ENCODE results near the gene UCN2.
"Not testable (repeated sequence)": the region's sequence is repeated elsewhere in the genome, so short reads cannot be mapped to it uniquely, and the experiment has no call there.

Gene UCN2

DNA sequence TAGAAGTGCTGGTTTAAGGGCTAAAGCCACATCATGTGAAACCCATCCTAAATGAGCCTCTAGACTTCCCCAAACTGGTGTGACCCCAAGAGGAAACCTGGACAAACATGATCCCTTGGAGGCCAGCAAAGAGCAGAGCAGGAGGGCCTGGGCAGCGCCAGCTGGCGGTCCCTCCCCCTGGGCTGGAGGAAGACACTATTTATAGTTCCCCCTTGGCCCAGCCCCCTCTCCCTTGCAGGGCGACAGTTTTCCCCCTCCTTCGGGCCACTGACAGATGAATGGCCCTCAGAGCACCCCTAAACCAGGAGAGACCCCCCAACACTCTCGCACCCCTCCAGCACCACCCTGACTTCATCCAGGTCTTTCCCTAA, 2.9 kb downstream of the UCN2 start:
- peak; percentile 78 for DNase-seq

DNA sequence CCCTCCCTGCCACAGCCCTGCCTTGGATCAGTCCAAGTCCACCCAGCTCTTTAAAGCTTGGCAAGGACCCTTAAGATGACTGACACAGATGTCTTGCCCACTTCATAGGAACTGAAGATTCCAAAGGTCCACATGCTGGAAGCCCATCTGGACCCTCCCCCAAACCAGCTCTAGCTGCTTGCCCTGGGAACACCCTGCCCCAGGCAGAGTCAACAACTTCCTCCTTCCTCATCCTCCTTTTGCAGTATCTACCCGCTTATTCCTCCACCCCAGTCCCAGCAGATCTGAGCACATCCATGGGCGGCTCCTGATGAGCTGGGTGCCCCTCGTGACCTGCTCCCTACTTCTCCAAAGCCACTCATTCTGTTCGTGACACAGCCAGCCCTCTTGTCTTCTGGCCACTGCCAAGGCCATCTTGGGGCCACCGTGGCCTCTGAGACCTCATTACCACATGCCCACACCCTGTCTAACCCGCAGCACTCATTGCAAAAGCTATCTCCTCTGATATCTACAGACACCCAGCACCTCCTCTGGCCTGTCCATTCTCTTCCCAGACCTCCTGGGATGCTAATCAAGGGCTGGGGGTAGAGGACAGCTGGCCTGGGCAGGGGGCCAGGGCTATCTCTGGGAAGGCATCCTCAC, 5.0 kb downstream of the UCN2 start:
- DNase-seq: peak; percentile 84

DNA sequence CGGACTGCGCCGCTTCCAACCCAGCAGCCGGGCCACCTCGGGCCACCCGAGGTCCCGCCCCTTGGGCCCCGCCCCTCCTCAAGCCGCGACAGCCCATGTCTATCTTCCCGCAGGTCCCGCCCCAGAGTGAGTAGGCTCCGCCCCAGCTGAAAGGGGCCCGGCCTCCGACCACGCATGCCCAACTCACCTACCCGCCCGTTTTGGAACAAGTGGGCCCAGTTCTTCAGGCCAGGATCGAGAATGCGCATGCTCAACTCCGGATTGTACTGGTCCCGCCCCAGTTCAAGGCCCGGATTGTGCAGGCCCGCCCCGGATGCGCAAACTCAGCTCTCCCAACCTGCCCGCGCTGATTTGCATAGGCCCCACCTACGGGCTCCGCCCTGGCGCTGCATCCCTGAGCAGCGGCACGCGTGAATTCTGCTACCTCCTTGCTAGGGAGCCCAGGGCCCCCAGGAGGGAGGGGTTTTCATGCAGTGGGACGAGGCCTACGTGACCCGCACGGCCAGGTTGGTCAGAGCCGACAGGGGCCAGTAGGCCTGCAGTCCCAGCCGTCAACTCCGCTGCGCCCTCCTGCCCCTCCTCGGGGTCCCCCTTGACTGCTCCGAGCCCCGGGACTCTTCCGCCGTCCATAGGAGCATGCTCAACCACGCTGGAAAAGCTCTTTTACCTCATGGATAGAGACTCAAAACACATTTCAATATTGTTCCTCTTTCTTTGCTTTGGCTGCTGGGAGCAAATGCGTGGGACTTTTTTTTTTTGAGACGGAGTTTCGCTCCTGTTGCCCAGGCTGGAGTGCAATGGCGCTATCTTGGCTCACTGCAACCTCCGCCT, 6.6 kb downstream of the UCN2 start, which contains the start of gene PFKFB4:
PFKFB4 (minus strand) TSS at position 8 of the 831 bp plus-strand sequence. CDS start 26 bp downstream, outside the sequence.
- peak; percentile 99 for DNase-seq

DNA sequence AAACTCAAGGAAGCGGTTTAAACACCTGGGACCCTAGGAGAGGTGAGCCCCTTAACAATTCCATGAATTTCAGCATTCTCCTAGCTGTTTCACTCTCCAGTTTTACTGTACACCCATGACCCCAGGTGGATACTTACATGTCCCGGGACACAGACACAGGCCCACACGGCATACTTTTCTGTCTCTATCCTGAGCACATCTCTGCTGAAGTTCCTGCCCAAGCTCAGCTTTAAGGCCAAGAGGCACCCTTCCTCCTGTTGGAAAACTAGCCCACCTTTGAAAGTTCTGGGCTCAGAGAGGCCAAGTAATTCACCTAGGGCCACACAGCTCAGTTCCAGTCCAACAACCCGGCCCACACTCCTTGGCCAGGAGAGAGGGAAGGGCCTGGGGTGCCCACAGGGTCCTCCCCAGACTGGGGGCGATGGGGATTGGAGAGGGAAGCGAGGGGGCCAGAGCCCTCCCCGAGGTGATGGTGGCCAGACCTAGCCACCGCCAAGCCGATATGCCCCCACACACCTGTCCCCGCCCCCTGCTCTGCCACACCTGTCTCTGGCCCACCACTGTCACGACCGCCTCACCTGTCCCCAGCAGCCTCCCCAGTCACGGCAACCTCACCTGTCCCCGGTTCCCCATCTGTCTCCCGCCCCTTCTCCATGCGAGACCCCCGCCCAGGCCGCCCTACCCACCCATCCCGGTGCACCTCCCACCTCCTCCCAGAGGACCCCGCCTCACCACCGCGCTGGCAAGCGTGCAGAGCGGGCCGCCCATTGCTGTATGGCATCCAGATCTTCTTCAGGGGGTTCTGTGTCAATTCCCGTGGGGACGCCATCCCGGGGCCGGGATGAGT, 7.4 kb downstream of the UCN2 start:
- DNase-seq: no peak

GRCh38 chr3:48555231-48555948, 8.2 kb downstream of the UCN2 start:
- no peak for DNase-seq

DNA sequence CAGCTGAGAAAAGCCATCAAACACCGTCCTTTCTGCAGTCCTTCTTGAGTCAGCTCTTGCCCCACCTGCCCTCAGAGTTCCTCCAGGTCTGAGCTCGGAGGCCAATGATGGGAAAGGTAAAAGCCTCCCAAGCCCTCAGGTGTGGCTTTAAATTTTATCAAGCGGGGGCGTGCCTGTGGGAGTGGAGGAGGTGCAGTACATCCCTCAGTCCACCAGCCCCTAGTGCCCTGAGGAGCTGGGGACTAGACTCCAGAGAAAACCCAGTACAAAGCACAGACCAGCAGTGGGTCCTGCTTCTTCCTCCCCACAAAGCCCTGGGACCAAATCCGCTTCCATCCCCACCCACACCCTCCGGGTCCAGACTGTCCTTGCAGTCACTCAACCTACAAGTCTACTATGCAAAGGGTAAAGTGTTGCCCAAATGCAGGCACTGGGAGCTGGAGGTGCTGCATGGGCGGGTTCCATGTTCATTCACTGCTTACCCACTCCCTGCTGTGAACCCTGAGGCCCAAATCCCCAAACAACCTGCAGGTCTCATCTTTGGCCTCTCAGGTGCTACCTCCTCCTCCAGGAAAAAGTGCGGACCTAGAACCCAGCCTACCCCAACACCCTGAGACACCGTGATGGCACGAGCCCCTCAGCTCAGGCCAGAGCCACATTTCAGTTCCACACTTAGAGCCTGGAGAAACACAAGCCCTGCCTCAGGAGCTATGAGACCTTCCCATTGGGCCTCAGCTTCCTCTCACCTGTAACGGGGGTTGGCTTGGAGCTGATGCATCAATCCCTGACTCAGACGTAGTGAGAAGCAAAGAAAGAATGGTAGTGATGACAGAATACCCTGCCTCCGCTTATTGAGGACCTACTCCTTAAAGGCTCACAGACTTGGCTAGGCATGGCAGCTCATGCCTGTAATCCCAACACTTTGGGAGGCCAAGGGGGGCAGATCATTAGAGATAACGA, 9.4 kb downstream of the UCN2 start:
- DNase-seq: no peak

- no peak for DNase-seq
Measured at GRCh38 chr3:48553361-48553760, 10.2 kb downstream of the UCN2 start.

DNA sequence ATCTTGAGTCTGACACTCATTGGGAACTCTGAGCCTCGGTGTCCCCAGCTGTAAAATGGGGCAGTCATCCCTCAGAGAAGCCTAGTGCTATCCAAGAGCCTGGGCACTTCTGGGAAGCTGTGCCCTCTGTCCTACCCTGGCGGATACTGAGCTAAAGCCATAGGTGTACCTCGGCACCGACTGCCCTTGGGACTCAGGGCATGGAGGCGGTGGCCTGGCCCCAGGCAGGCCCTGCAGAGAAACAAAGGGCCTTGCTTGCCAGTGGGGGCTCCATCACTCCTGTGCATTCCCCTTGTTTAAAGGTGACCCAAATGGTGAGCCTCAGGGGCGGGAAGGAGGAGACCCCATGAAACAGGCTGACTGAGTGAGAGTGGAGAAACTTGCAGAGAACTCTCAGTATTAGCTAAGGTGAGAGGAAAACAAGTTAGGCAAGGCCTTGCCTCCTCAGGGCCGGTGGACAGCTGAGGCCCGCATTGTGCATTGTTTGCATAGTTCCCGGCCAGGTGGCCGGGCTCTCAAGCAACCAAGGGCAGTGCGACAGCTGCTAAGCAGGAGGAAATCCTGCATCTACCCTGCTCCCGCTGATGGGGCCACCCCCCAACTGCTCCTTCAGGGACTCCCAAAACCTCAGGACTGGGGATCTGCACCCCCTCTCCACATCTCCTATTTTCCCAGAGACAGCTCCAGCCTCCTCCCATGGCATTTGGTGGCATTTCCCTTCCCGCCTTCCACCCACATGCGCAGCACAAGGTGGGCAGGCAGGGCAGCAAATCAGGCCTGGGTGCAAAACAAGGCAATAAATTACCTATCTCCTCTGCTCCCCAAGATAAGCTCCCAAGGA, 11.2 kb downstream of the UCN2 start:
- no peak for DNase-seq

DNA sequence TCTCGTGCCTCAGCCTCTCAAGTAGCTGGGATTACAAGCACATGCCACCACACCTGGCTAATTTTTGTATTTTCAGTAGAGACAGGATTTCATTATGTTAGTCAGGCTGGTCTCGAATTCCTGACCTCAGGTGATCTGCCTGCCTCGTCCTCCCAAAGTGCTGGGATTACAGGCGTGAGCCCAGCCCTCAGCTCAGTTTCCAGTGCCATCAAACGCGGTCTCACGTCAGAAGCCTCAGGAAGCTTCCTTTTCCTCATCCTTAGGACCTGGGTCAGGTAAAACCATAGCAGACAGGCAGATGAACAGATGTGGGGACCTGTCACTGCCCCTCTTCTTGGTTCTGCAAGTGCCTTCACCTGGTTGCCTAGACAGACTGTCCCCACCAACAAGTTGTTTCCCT, 11.9 kb downstream of the UCN2 start:
- DNase-seq: not testable (repeated sequence)

DNA sequence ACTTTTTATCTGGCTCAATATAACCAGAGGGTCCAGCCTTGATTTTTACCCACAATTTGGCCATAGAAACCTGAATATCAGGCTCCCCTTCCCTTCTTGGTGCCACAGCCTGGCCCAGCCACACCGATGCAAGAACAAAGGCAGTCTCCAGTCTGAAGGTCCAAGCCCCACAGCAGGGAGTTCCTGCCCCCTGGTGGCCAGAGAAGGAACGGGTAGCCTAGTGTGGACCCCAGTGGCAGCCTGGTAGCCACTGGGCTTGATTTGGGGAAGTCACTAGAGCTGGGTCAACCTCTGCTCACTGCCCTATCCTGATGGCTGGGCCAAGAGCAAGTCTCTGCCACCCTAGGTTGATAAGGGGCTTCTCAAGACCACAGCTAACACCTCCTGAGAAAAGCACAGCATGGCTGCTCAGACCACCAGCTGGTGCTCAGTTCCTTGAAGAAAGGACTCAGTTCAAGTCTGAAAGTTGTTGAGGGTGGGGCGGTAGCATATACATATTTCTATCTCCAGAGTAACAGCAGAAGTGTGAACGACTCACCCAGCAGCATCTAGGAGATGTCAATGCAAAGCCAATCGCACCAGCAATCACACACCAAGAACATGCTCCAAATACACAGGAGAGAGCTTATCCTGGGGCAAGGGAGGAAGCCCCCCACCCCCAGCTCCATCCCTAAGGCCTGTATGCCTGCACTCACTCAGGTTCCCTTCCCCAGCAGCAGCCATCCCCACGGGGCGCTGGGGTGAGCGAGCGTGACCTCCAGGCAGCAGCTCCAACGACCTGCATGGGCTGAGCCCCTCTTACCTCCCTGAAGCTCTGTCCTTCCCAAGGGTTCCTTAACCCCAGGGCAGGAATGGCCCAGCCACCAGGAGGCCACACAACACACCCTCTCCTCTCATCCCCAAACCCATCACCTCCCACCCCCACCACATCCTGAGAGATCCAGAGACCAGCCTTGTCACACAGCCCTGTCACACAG, 14.6 kb downstream of the UCN2 start:
- peak; percentile 88 for DNase-seq

GRCh38 chr3:48548126-48548525, 15.5 kb downstream of the UCN2 start:
- no peak for DNase-seq

DNA sequence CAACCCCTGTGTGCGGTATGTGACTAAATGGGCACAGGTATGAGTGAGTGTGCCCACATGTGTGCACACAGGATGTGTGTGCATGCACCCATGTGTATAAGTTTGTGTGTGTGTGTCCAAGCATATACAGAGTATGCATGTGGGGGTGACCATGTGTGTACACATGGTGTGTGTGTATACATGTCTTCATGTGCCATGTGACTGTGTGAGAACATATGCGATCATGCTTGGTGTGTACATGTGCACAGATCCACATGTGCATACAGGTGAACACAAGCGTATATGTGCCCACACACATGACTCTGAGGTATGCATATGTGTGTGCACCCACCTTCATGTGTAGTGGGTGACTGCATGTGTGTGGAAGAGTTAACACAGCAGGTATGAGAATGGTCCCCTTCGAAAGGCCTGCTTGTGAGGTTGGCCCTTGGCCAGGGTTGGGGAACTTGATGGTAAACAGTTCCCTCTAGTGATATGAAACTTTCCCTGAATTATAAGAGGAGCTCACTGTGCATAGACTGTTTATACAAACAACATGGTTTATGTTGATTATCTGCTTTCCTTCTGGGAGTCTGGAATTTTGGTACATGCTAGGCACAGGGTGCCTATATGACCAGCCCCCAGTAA, 17.3 kb downstream of the UCN2 start:
- peak; percentile 11 for DNase-seq

- no peak for DNase-seq
Measured at GRCh38 chr3:48544141-48544540, 19.4 kb downstream of the UCN2 start.

GRCh38 chr3:48543271-48543866, 20.2 kb downstream of the UCN2 start:
- DNase-seq: peak; percentile 65

GRCh38 chr3:48538451-48538850, 25.1 kb downstream of the UCN2 start:
- no peak for DNase-seq

DNA sequence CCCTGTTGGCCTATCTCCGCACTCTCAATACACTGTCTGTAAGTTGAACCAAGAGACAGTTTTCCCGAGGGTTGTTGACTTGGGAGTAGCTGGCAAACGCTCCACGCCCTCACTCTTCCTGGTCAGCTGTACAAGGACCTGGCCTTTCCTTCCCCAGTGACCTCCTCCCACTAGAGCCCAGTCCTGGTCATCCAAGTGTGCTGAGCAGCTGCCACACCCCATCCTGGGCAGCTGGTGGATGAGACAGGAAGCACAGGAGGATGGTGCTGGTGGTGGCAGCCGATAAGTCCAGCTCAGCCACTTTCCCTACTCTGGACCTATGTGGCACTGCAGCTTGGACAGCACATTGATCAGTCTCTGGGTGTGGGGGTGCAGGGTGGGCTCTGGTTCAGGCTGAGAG, 26.8 kb downstream of the UCN2 start:
- DNase-seq: no peak

DNA sequence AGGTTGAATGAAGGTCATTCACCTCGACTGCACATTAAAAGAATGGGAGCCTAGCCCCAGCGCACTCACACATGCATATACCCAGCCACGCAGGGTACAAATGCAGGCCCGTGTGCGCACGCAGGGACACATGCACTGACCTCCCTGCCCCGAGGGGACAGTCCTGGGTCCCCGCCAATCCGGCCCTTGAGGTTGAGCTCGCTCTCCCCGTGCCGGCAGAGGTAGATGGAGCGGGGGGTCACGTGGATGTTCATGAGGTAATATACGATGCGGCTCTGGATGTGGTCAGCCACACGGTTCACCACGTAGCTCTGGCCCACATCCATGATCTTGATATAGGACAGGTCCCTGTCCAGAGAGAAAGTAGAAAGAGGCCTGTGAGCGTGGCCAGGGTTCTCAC, 27.5 kb downstream of the UCN2 start:
- DNase-seq: no peak

DNA sequence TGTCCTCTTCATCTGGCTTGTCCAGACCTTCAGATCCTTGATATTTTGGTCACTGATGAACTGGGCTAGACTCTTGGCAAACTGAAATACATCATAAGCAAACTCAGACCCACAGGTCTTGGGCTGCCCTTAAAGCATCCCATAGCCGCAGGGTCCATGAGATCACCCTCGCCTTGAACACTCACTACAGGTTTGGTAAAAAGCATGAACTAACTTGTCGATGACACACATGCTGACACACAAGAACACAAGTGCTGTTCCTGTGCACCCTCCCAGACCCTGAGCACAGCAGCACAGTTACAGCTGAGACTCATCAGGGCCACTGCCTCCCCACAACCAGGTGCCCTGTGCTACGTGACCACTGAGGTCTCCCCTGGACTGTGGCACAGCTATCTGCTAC, 28.0 kb downstream of the UCN2 start:
- DNase-seq: no peak

- DNase-seq: no peak
Measured at GRCh38 chr3:48532977-48533337, 30.6 kb downstream of the UCN2 start.
